HG03064 (cell line): ENCODE results near the gene SLC9A9.
A peak's percentile ranks its signal among the peaks of the same experiment; 100 is the strongest.

Experiments
- ATAC-seq: cut with Tn5 transposase; IDR thresholded peaks from one replicate; pipeline ENCODE4 v1.9.1; 2021; ENCODE audit warnings: low read depth; ENCODE audit not compliant: unreplicated experiment

SLC9A9 gene

GRCh38 chr3:143479727-143480126 lies 368.5 kb downstream of the SLC9A9 start:
- no peak for ATAC-seq

- no peak for ATAC-seq
These were observed 370.1 kb downstream of the SLC9A9 start for GRCh38 chr3:143478115-143478693.

GRCh38 chr3:143476965-143477640 lies 371.2 kb downstream of the SLC9A9 start:
- no peak for ATAC-seq

- no peak for ATAC-seq
These were observed 372.3 kb downstream of the SLC9A9 start for GRCh38 chr3:143475981-143476380.

GRCh38 chr3:143472731-143473523 lies 375.3 kb downstream of the SLC9A9 start:
- ATAC-seq, result no peak

GRCh38 chr3:143471705-143472104 lies 376.6 kb downstream of the SLC9A9 start:
- no peak for ATAC-seq

GRCh38 chr3:143469159-143469558 lies 379.1 kb downstream of the SLC9A9 start:
- ATAC-seq, result no peak

- no peak for ATAC-seq
These were observed 382.6 kb downstream of the SLC9A9 start for GRCh38 chr3:143465666-143466065.

- ATAC-seq, result no peak
These were observed 383.4 kb downstream of the SLC9A9 start for GRCh38 chr3:143464850-143465249.

GRCh38 chr3:143455480-143455879 lies 392.8 kb downstream of the SLC9A9 start:
- no peak for ATAC-seq

- ATAC-seq, result no peak
These were observed 397.6 kb downstream of the SLC9A9 start for GRCh38 chr3:143450632-143451031.

- no peak for ATAC-seq
These were observed 400.8 kb downstream of the SLC9A9 start for GRCh38 chr3:143447491-143447890.

- peak; percentile 84 for ATAC-seq
These were observed 403.1 kb downstream of the SLC9A9 start for GRCh38 chr3:143445118-143445517.

- ATAC-seq, result no peak
These were observed 404.4 kb downstream of the SLC9A9 start for GRCh38 chr3:143443851-143444331.

- ATAC-seq, result no peak
These were observed 405.3 kb downstream of the SLC9A9 start for GRCh38 chr3:143442814-143443447.

GRCh38 chr3:143441516-143442171 lies 406.6 kb downstream of the SLC9A9 start:
- ATAC-seq, result no peak

GRCh38 chr3:143439817-143440216 lies 408.5 kb downstream of the SLC9A9 start:
- ATAC-seq, result no peak

- ATAC-seq, result no peak
These were observed 410.9 kb downstream of the SLC9A9 start for GRCh38 chr3:143437405-143437804.

GRCh38 chr3:143436231-143436930 lies 411.9 kb downstream of the SLC9A9 start:
- no peak for ATAC-seq
